B cell (primary cell): ENCODE data around the gene KLK14. TPM values are rescaled to one million over a fixed set of nuclear protein-coding genes. Genes with fewer than 3 reads are reported as not detected.

ENCODE experiments used
- ATAC-seq: fragments of 200-7000 bp; cut with Tn5 transposase; one replicate; pipeline ENCODE4 v1.10.0; 2021; ENCODE audit warnings: low read depth, mild to moderate bottlenecking, moderate number of reproducible peaks, moderate library complexity
- CTCF ChIA-PET: fragments of 350-600 bp; sonication (Branson Sonifier 250); formaldehyde crosslinking; loops from one replicate; lab custom pipeline; 2021; ENCODE audit warnings: antibody characterized with exemption, inconsistent platforms; lab: Charles Lee
- POLR2A ChIA-PET: fragments of 350-600 bp; sonication (Branson Sonifier 250); formaldehyde crosslinking; loops from one replicate; lab custom pipeline; 2021; ENCODE audit warnings: antibody characterized with exemption; lab: Charles Lee
- DNase-seq: peaks from one replicate; pipeline ENCODE4 v3.0.0; 2013
- H2AFZ ChIP-seq: 2 replicates; pipeline ENCODE4 v1.6.1; 2012; ENCODE audit warnings: mild to moderate bottlenecking, low read depth, low read length; ENCODE audit not compliant: insufficient read depth, poor library complexity, severe bottlenecking
- H3K27ac ChIP-seq, 2 donors: 1 replicate in 1 of 2; 2 replicates in 1 of 2; pipeline ENCODE4 v1.5.1; 2012 to 2013; ENCODE audit warnings: low read length in 2 of 2, mild to moderate bottlenecking in 2 of 2, moderate library complexity in 1 of 2
- H3K27me3 ChIP-seq, 4 experiments: fragments of 200-600 bp in 1 of 4; sonication (generic) in 1 of 4; replicated peaks in 1 of 4; 1 replicate in 2 of 4; 2 replicates in 2 of 4; pipeline versions ENCODE4 v1.6.1 to v1.7.0; 2013 to 2016; ENCODE audit warnings: low read length in 3 of 4, mild to moderate bottlenecking in 2 of 4, mixed read lengths in 1 of 4, moderate library complexity in 1 of 4; ENCODE audit not compliant: insufficient read depth in 4 of 4, control insufficient read depth in 3 of 4; ENCODE audit errors: control extremely low read depth in 1 of 4
- H3K36me3 ChIP-seq, 2 experiments: replicated peaks in 1 of 2; 1 replicate in 1 of 2; 2 replicates in 1 of 2; pipeline versions ENCODE4 v1.6.1 to v1.7.1; 2013; ENCODE audit warnings: low read length in 1 of 2; ENCODE audit not compliant: insufficient read depth in 2 of 2, control insufficient read depth in 1 of 2; ENCODE audit errors: control extremely low read depth in 1 of 2, extremely low read depth in 1 of 2
- H3K4me1 ChIP-seq, 2 donors: fragments of 200-600 bp in 1 of 2; sonication (generic) in 1 of 2; 1 replicate in 1 of 2; 2 replicates in 1 of 2; pipeline versions ENCODE4 v1.5.1 to v1.6.1; 2013 to 2017; ENCODE audit warnings: low read length in 2 of 2; ENCODE audit not compliant: control insufficient read depth in 2 of 2, insufficient read depth in 2 of 2
- H3K4me2 ChIP-seq: replicated peaks from 2 replicates; pipeline ENCODE3; 2012; ENCODE audit warnings: mild to moderate bottlenecking, low read depth, low read length; ENCODE audit not compliant: poor library complexity, severe bottlenecking
- H3K4me3 ChIP-seq, 5 experiments: fragments of 200-600 bp in 1 of 5; sonication (generic) in 1 of 5; 1 replicate in 3 of 5; 2 replicates in 2 of 5; pipeline versions ENCODE4 v1.5.1 to v1.7.0; 2011 to 2016; ENCODE audit warnings: low read length in 4 of 5, mild to moderate bottlenecking in 4 of 5, low read depth in 2 of 5, control low read depth in 1 of 5, moderate library complexity in 1 of 5; ENCODE audit not compliant: insufficient read depth in 1 of 5; ENCODE audit errors: control extremely low read depth in 1 of 5, extremely low read depth in 1 of 5
- H3K79me2 ChIP-seq: fragments of 200-600 bp; sonication (generic); one replicate; pipeline ENCODE4 v1.6.0; 2016; ENCODE audit warnings: low read length; ENCODE audit not compliant: control insufficient read depth, insufficient read depth
- H3K9ac ChIP-seq: fragments of 200-600 bp; sonication (generic); 2 replicates; pipeline ENCODE4 v1.6.1; 2017; ENCODE audit warnings: mild to moderate bottlenecking, low read length, moderate library complexity
- H3K9me3 ChIP-seq, 3 donors: one replicate each; pipeline versions ENCODE4 v1.6.1 to v1.7.1; 2013; ENCODE audit warnings: low read length in 2 of 3; ENCODE audit not compliant: control insufficient read depth in 2 of 3, insufficient read depth in 1 of 3; ENCODE audit errors: control extremely low read depth in 1 of 3
- H4K20me1 ChIP-seq: 2 replicates; pipeline ENCODE4 v1.6.0; 2012; ENCODE audit warnings: mild to moderate bottlenecking, low read length; ENCODE audit not compliant: insufficient read depth, control insufficient read depth, poor library complexity, severe bottlenecking
- H3K27ac Mint-ChIP-seq: one replicate; pipeline ENCODE4 v1.8.0; 2021; ENCODE audit warnings: mixed read lengths
- H3K27me3 Mint-ChIP-seq: one replicate; pipeline ENCODE4 v1.8.0; 2021; ENCODE audit warnings: mixed read lengths
- H3K4me1 Mint-ChIP-seq: one replicate; pipeline ENCODE4 v1.8.0; 2021; ENCODE audit warnings: mixed read lengths
- H3K4me3 Mint-ChIP-seq: one replicate; pipeline ENCODE4 v1.8.0; 2021; ENCODE audit warnings: mixed read lengths
- H3K9me3 Mint-ChIP-seq: one replicate; pipeline ENCODE4 v1.8.0; 2022; ENCODE audit warnings: mixed read lengths; ENCODE audit not compliant: insufficient read depth
- CTCF ChIP-seq: fragments of 200-600 bp; IDR thresholded peaks from one replicate; pipeline ENCODE4 v1.8.0; 2022; ENCODE audit warnings: antibody characterized with exemption, mild to moderate bottlenecking
- EZH2 ChIP-seq: IDR thresholded peaks from 2 replicates; pipeline ENCODE4 v1.6.1; 2012; ENCODE audit warnings: borderline replicate concordance, low read depth, mild to moderate bottlenecking, moderate library complexity, low read length; ENCODE audit not compliant: insufficient read depth, poor library complexity, severe bottlenecking
- WGBS: methylation state at CpG from one replicate; pipeline ENCODE4 v1.1.5; 2013; ENCODE audit warnings: missing lambda C conversion rate; ENCODE audit not compliant: insufficient coverage; 5-methylcytosine and 5-hydroxymethylcytosine counted together
- intact Hi-C: fragments of 100-400 bp; cut with micrococcal nuclease; formaldehyde crosslinking; loops from one replicate; pipeline ENCODE4 v1.10.0; 2022
- polyA plus RNA-seq: library from polyadenylated mRNA; depleted of rRNA; stranded (reverse); fragments of >200 nt; gene quantifications from 2 replicates; pipeline ENCODE4 v1.2.3, GENCODE V29; 2012
- total RNA-seq, 2 donors: library from RNA; stranded (reverse); fragments of 120-200 nt in 1 of 2; gene quantifications; 1 replicate in 1 of 2; 2 replicates in 1 of 2; pipeline versions ENCODE4 v1.2.3 to v1.2.4, GENCODE V29; 2013 to 2022

The KLK14 gene
- total and polyA plus RNA-seq, 2 donors (not counting 1 experiment from before 2014, with no cell fraction given): 0.49 to 0.59 TPM

GRCh38 chr19:51075998-51076397 lies 6.7 kb downstream of the KLK14 start:
- H3K9me3 Mint-ChIP-seq: peaks cover 5% of the 10 kb centered on the region
- H3K27me3 Mint-ChIP-seq: peaks cover 13% of the 10 kb centered on the region

GRCh38 chr19:51071095-51071405 lies 11.6 kb downstream of the KLK14 start:
- H3K36me3 ChIP-seq: no peaks in the 10 kb centered on the region
- H3K27ac ChIP-seq: no peak overlapping the region
- no peaks in the 10 kb centered on the region for H3K4me1 ChIP-seq
- no peaks in the 10 kb centered on the region for H3K79me2 ChIP-seq
- no peaks in the 10 kb centered on the region for H3K4me1 Mint-ChIP-seq
- H2AFZ ChIP-seq: no peak overlapping the region
- peaks cover 32% of the 10 kb centered on the region for H3K27me3 Mint-ChIP-seq
- H4K20me1 ChIP-seq: no peaks in the 10 kb centered on the region
- no peak overlapping the region for H3K4me2 ChIP-seq
- peaks cover 0 to 6% (median 0%) of the 10 kb centered on the region in 3 donors for H3K9me3 ChIP-seq
- no peak for DNase-seq
- H3K4me3 ChIP-seq: no peak overlapping the region
- H3K27ac Mint-ChIP-seq: no peak overlapping the region
- no peak overlapping the region for H3K9ac ChIP-seq
- CTCF ChIA-PET: no interaction called here
- no peak overlapping the region for H3K4me3 Mint-ChIP-seq
- peaks cover 0 to 8% (median 4%) of the 10 kb centered on the region in 4 experiments for H3K27me3 ChIP-seq
- intact Hi-C loops: no loop called here
- TF ChIP-seq EZH2: no peak
- TF ChIP-seq CTCF: no peak
- 88% methylated on average over 1 of the region's 4 CpGs for WGBS
- POLR2A ChIA-PET: no interaction called here
- peaks cover 5% of the 10 kb centered on the region for H3K9me3 Mint-ChIP-seq
- ATAC-seq: no peak

More at GRCh38 chr19:51075998-51076397, 6.7 kb downstream of the KLK14 start:
- intact Hi-C loops: no loop called here
- no peak overlapping the region for H3K4me3 Mint-ChIP-seq
- Histone ChIP-seq H3K4me3 (no peak overlapping the region), H3K27ac (no peak overlapping the region), H2AFZ (no peak overlapping the region), H3K79me2 (no peaks in the 10 kb centered on the region), H3K36me3 (no peaks in the 10 kb centered on the region), H3K4me1 (no peaks in the 10 kb centered on the region), H3K27me3 (no peaks in the 10 kb centered on the region), H3K9me3 (peaks cover 0 to 6% (median 0%) of the 10 kb centered on the region in 3 donors), H3K9ac (no peak overlapping the region), H4K20me1 (no peaks in the 10 kb centered on the region), H3K4me2 (no peak overlapping the region)
- TF ChIP-seq EZH2 (no peak), CTCF (no peak)
- ATAC-seq: no peak
- ChIA-PET POLR2A (no interaction called here), CTCF (no interaction called here)
- no peak overlapping the region for H3K27ac Mint-ChIP-seq
- WGBS: 94% methylated on average over 2 of the region's 5 CpGs
- no peak for DNase-seq
- H3K4me1 Mint-ChIP-seq: no peaks in the 10 kb centered on the region
